Neural cell (in vitro differentiated cells): Measurements from ENCODE around the gene POLR1B. TPM values are rescaled to one million over a fixed set of nuclear protein-coding genes. Genes with fewer than 3 reads are reported as not detected.
A peak's percentile ranks its signal among the peaks of the same experiment; 100 is the strongest.

Experiments
- H2AFZ ChIP-seq: fragments of 200-600, 300-800 bp; sonication (generic), shearing (Covaris generic); 2 replicates; pipeline ENCODE4 v1.6.0; 2014; ENCODE audit warnings: low read depth, mild to moderate bottlenecking, antibody characterized with exemption, low read length, moderate library complexity
- H3F3A ChIP-seq: fragments of 200-600 bp; shearing (Covaris generic); 2 replicates; pipeline ENCODE4 v1.6.1; 2016; ENCODE audit warnings: mild to moderate bottlenecking, moderate library complexity, mixed read lengths, antibody characterized with exemption, low read length; ENCODE audit not compliant: insufficient read depth, poor library complexity, severe bottlenecking
- H3K27ac ChIP-seq: fragments of 200-600, 300-800 bp; sonication (generic), shearing (Covaris generic); 2 replicates; pipeline ENCODE4 v1.5.1; 2014; ENCODE audit warnings: mild to moderate bottlenecking, low read length, moderate library complexity
- H3K27me3 ChIP-seq: fragments of 300-800, 200-600 bp; sonication (generic), shearing (Covaris generic); 2 replicates; pipeline ENCODE4 v1.6.0; 2014; ENCODE audit warnings: mild to moderate bottlenecking, low read depth, low read length, moderate library complexity; ENCODE audit not compliant: insufficient read depth
- H3K36me3 ChIP-seq: fragments of 300-800, 200-600 bp; sonication (generic), shearing (Covaris generic); 2 replicates; pipeline ENCODE4 v1.5.1; 2014; ENCODE audit warnings: mild to moderate bottlenecking, antibody characterized with exemption, low read length, moderate library complexity; ENCODE audit not compliant: insufficient read depth
- H3K4me2 ChIP-seq: fragments of 300-800, 200-600 bp; sonication (generic), shearing (Covaris generic); 2 replicates; pipeline ENCODE4 v1.6.0; 2014; ENCODE audit warnings: mild to moderate bottlenecking, low read length
- H3K4me3 ChIP-seq: fragments of 300-800, 200-600 bp; sonication (generic), shearing (Covaris generic); 2 replicates; pipeline ENCODE4 v1.5.1; 2014; ENCODE audit warnings: mild to moderate bottlenecking, low read length, moderate library complexity
- H3K79me2 ChIP-seq: fragments of 200-600 bp; shearing (Covaris generic); replicated peaks from 2 replicates; pipeline ENCODE4 v1.6.0; 2014; ENCODE audit warnings: mild to moderate bottlenecking, low read length, moderate library complexity; ENCODE audit not compliant: insufficient read depth
- H3K9ac ChIP-seq: fragments of 300-800, 200-600 bp; sonication (generic), shearing (Covaris generic); 2 replicates; pipeline ENCODE4 v1.6.1; 2016; ENCODE audit warnings: mild to moderate bottlenecking, low read length, mixed read lengths
- H3K9me2 ChIP-seq: fragments of 200-600 bp; shearing (Covaris generic); 2 replicates; pipeline ENCODE4 v1.6.1; 2016; ENCODE audit warnings: mild to moderate bottlenecking, low read length, mixed read lengths; ENCODE audit not compliant: insufficient read depth
- H3K9me3 ChIP-seq: fragments of 200-600, 300-800 bp; sonication (generic), shearing (Covaris generic); 2 replicates; pipeline ENCODE4 v1.6.1; 2016; ENCODE audit warnings: mild to moderate bottlenecking, mixed run types, low read length, moderate library complexity, mixed read lengths
- H4K20me1 ChIP-seq: fragments of 200-600 bp; shearing (Covaris generic); 2 replicates; pipeline ENCODE4 v1.6.1; 2016; ENCODE audit warnings: mild to moderate bottlenecking, mixed run types; ENCODE audit not compliant: insufficient read depth
- EP300 ChIP-seq: fragments of 450-650 bp; conservative IDR thresholded peaks from 2 replicates; pipeline ENCODE4 v1.6.1; 2014; ENCODE audit warnings: antibody characterized with exemption, mild to moderate bottlenecking, moderate library complexity; ENCODE audit not compliant: poor library complexity, severe bottlenecking
- EZH2 ChIP-seq: fragments of 200-600, 300-800 bp; shearing (Covaris generic), sonication (generic); IDR thresholded peaks from 2 replicates; pipeline ENCODE4 v1.6.1; 2014; ENCODE audit warnings: antibody characterized with exemption, low read length, borderline replicate concordance, mild to moderate bottlenecking; ENCODE audit not compliant: insufficient read depth, poor library complexity, severe bottlenecking
- MXI1 ChIP-seq: fragments of 450-650 bp; conservative IDR thresholded peaks from 2 replicates; pipeline ENCODE4 v1.6.1; 2014; ENCODE audit warnings: antibody characterized with exemption, mild to moderate bottlenecking; ENCODE audit not compliant: poor library complexity, severe bottlenecking
- POLR2AphosphoS5 ChIP-seq: IDR thresholded peaks from 2 replicates; pipeline ENCODE4 v1.6.1; 2012
- RAD21 ChIP-seq: fragments of 450-650 bp; conservative IDR thresholded peaks from 2 replicates; pipeline ENCODE4 v1.6.1; 2014; ENCODE audit warnings: antibody characterized with exemption, mild to moderate bottlenecking, moderate library complexity
- SMC3 ChIP-seq: fragments of 450-650 bp; conservative IDR thresholded peaks from 2 replicates; pipeline ENCODE4 v1.6.1; 2014; ENCODE audit warnings: antibody characterized with exemption, mild to moderate bottlenecking, moderate library complexity; ENCODE audit not compliant: poor library complexity
- TAF1 ChIP-seq: IDR thresholded peaks from 2 replicates; pipeline ENCODE4 v1.6.1; 2012; ENCODE audit warnings: low read depth
- polyA plus RNA-seq: library from polyadenylated mRNA; depleted of rRNA; stranded (reverse); fragments of >200 nt; gene quantifications from 2 replicates; pipeline ENCODE4 v1.2.3, GENCODE V29; 2014
- TF ChIP-seq, protein P1 (sequence below): fragments of 450-650 bp; IDR thresholded peaks from 2 replicates; pipeline ENCODE4 v1.5.1; 2014; ENCODE audit warnings: antibody characterized with exemption, mild to moderate bottlenecking, moderate library complexity; ENCODE audit not compliant: poor library complexity, severe bottlenecking
- TF ChIP-seq, protein P2 (sequence below): IDR thresholded peaks from 2 replicates; pipeline ENCODE4 v1.6.1; 2012; ENCODE audit warnings: borderline replicate concordance

Gene POLR1B
- polyA plus RNA-seq, 1 donor from 2014 or later: 9.8 TPM

DNA sequence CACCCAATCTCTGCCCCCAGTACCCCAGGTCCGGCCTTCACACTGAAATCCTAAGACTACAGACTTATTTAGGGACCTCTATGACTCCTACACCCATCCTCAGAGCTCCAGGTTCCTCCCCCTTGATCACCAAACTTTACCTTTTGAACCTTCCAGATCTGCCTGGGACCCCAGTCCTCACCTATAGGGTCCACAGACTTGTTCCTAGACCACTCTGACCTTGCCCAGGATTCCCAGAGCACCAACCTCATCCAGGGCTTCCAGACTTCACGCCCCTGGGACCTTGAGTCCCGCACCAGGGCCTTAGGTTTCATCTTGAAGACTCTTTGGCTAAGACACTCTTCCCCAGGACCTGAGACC lies 42.6 kb downstream of the POLR1B start:
- H3K9me3 ChIP-seq: no peaks in the 10 kb centered on the region
- H4K20me1 ChIP-seq: no peaks in the 10 kb centered on the region
- TF ChIP-seq EZH2 (no peak), EP300 (no peak), MXI1 (no peak), TAF1 (no peak), POLR2AphosphoS5 (no peak), SMC3 (no peak), RAD21 (no peak)
- TF ChIP-seq, protein P1, sequence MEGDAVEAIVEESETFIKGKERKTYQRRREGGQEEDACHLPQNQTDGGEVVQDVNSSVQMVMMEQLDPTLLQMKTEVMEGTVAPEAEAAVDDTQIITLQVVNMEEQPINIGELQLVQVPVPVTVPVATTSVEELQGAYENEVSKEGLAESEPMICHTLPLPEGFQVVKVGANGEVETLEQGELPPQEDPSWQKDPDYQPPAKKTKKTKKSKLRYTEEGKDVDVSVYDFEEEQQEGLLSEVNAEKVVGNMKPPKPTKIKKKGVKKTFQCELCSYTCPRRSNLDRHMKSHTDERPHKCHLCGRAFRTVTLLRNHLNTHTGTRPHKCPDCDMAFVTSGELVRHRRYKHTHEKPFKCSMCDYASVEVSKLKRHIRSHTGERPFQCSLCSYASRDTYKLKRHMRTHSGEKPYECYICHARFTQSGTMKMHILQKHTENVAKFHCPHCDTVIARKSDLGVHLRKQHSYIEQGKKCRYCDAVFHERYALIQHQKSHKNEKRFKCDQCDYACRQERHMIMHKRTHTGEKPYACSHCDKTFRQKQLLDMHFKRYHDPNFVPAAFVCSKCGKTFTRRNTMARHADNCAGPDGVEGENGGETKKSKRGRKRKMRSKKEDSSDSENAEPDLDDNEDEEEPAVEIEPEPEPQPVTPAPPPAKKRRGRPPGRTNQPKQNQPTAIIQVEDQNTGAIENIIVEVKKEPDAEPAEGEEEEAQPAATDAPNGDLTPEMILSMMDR: no peak
- TF ChIP-seq, protein P2, sequence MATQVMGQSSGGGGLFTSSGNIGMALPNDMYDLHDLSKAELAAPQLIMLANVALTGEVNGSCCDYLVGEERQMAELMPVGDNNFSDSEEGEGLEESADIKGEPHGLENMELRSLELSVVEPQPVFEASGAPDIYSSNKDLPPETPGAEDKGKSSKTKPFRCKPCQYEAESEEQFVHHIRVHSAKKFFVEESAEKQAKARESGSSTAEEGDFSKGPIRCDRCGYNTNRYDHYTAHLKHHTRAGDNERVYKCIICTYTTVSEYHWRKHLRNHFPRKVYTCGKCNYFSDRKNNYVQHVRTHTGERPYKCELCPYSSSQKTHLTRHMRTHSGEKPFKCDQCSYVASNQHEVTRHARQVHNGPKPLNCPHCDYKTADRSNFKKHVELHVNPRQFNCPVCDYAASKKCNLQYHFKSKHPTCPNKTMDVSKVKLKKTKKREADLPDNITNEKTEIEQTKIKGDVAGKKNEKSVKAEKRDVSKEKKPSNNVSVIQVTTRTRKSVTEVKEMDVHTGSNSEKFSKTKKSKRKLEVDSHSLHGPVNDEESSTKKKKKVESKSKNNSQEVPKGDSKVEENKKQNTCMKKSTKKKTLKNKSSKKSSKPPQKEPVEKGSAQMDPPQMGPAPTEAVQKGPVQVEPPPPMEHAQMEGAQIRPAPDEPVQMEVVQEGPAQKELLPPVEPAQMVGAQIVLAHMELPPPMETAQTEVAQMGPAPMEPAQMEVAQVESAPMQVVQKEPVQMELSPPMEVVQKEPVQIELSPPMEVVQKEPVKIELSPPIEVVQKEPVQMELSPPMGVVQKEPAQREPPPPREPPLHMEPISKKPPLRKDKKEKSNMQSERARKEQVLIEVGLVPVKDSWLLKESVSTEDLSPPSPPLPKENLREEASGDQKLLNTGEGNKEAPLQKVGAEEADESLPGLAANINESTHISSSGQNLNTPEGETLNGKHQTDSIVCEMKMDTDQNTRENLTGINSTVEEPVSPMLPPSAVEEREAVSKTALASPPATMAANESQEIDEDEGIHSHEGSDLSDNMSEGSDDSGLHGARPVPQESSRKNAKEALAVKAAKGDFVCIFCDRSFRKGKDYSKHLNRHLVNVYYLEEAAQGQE: no peak
- no peaks in the 10 kb centered on the region for H3K27me3 ChIP-seq
- peak overlapping the region; percentile 88 for H2AFZ ChIP-seq
- H3K79me2 ChIP-seq: peaks cover 3% of the 10 kb centered on the region
- no peaks in the 10 kb centered on the region for H3F3A ChIP-seq
- peak overlapping the region; percentile 93 for H3K27ac ChIP-seq
- H3K9me2 ChIP-seq: no peaks in the 10 kb centered on the region
- H3K4me2 ChIP-seq: peak overlapping the region; percentile 93
- no peaks in the 10 kb centered on the region for H3K36me3 ChIP-seq
- peak overlapping the region; percentile 82 for H3K4me3 ChIP-seq
- peak overlapping the region; percentile 86 for H3K9ac ChIP-seq

DNA sequence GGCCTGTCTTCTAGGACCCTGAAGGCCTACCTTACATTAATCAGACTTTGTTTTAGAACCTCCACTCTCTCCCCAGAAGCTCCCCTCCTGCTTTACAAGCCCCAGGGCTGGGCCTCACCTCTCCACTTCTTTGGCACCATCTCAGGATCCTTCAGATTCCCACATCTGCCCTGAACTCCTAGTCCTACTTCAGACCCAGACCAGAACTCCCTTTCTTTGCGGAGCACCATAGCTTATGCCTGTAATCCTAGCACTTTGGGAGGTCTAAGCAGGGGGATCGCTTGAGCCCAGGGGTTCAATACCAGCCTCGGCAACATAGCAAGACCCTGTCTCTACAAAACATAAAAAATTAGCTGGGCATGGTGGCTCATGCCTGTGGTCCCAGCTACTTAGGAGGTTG lies 43.1 kb downstream of the POLR1B start:
- Histone ChIP-seq H3K4me3 (peak overlapping the region; percentile 82), H3K9ac (peak overlapping the region; percentile 86), H3K9me2 (no peaks in the 10 kb centered on the region), H3K9me3 (no peaks in the 10 kb centered on the region), H3K36me3 (no peaks in the 10 kb centered on the region), H3K27me3 (no peaks in the 10 kb centered on the region), H3K79me2 (peaks cover 3% of the 10 kb centered on the region), H3K4me2 (peak overlapping the region; percentile 93), H2AFZ (peak overlapping the region; percentile 88), H3F3A (no peaks in the 10 kb centered on the region), H3K27ac (peak overlapping the region; percentile 93), H4K20me1 (no peaks in the 10 kb centered on the region)
- TF ChIP-seq POLR2AphosphoS5 (no peak), SMC3 (no peak), EZH2 (no peak), TAF1 (no peak), MXI1 (no peak), EP300 (no peak), RAD21 (no peak)
